Measurements from ENCODE around the gene MANBA. TPM values are rescaled to one million over a fixed set of nuclear protein-coding genes. Genes with fewer than 3 reads are reported as not detected.

MANBA gene
- total and polyA plus RNA-seq, 2 of the 13 experiments (the other 11 are each of a cell fraction or from before 2014, with no cell fraction given): 11.7 to 33.3 TPM

GRCh38 chr4:102780476-102781144 lies 19.8 kb upstream of the MANBA start (continued):
- TF ChIP-seq UBTF (CRISPR knock-in tag; IDR thresholded peaks at IDR 0.05) (no peak), ZNF816 (CRISPR knock-in tag; IDR thresholded peaks at IDR 0.05; ENCODE audit: borderline replicate concordance) (no peak), ZBTB42 (CRISPR knock-in tag; IDR thresholded peaks at IDR 0.05) (no peak), ATM (IDR thresholded peaks at IDR 0.05; ENCODE audit: borderline replicate concordance) (no peak), ZNF629 (CRISPR knock-in tag; conservative IDR thresholded peaks at IDR 0.05) (no peak), MXI1 (IDR thresholded peaks at IDR 0.05; ENCODE audit: borderline replicate concordance, low read depth, low read length) (no peak), FOXM1 (CRISPR knock-in tag; IDR thresholded peaks at IDR 0.05) (no peak), SRF (IDR thresholded peaks at IDR 0.05; ENCODE audit: low read depth, low read length) (no peak), JUNB (CRISPR knock-in tag; IDR thresholded peaks at IDR 0.05; ENCODE audit: borderline replicate concordance) (no peak), ETS1 (CRISPR knock-in tag; IDR thresholded peaks at IDR 0.05) (no peak), AGO1 (IDR thresholded peaks at IDR 0.05; ENCODE audit: low read depth, low read length, poor library complexity, severe bottlenecking) (no peak), FOSL2 (CRISPR knock-in tag; IDR thresholded peaks at IDR 0.05) (peak; percentile 73), STAT5B (CRISPR knock-in tag; IDR thresholded peaks at IDR 0.05) (no peak), ZNF513 (CRISPR knock-in tag; conservative IDR thresholded peaks at IDR 0.05) (no peak), CHD4 (IDR thresholded peaks at IDR 0.05; ENCODE audit: borderline replicate concordance, low read length) (no peak), ZNF577 (CRISPR knock-in tag; IDR thresholded peaks at IDR 0.05; ENCODE audit: borderline replicate concordance, low read depth) (no peak), SP140L (CRISPR knock-in tag; IDR thresholded peaks at IDR 0.05; ENCODE audit: borderline replicate concordance) (no peak), ZNF747 (CRISPR knock-in tag; IDR thresholded peaks at IDR 0.05; ENCODE audit: borderline replicate concordance) (no peak), NR2F6 (IDR thresholded peaks at IDR 0.05) (peak; percentile 32; the same call in 1 of the 2 replicates), NR2F6 (CRISPR knock-in tag; IDR thresholded peaks at IDR 0.05) (no peak), STAT6 (CRISPR knock-in tag; IDR thresholded peaks at IDR 0.05; ENCODE audit: borderline replicate concordance) (no peak)
